ENCODE measurements around the gene GPSM3. TPM values are rescaled to one million over a fixed set of nuclear protein-coding genes. Genes with fewer than 3 reads are reported as not detected.
"Not testable (repeated sequence)": the region's sequence is repeated elsewhere in the genome, so short reads cannot be mapped to it uniquely, and the experiment has no call there.

The GPSM3 gene
- total and polyA plus RNA-seq, 3 experiments from 2014 or later: 82.0 to 136 (median 89.5) TPM

GRCh38 chr6:32189742-32190053 lies 2.7 kb downstream of the GPSM3 start:
- ChIA-PET POLR2A (interaction anchor here (1.0 to 2.9 kb wide), 5 partner anchors 10 to 72 kb away, joined by 3 to 17 read pairs (median 5); partner anchors contain the start of genes AGPAT1 and ATF6B), CTCF (interaction anchor here (2.2 kb wide), 1 partner anchor 13 kb away, joined by 8 read pairs; no protein-coding TSS in a partner anchor)
- Histone ChIP-seq H3K27ac (ENCODE audit: low read depth, low read length) (peak overlapping the region; percentile 85), H3K9me3 (ENCODE audit: low read length) (no peaks in the 10 kb centered on the region), H3K4me3 (ENCODE audit: low read length) (peak overlapping the region; percentile 74), H3K4me1 (ENCODE audit: insufficient read depth, low read length) (peaks cover 56% of the 10 kb centered on the region), H3K27me3 (ENCODE audit: insufficient read depth, low read length, poor library complexity, severe bottlenecking) (no peaks in the 10 kb centered on the region), H3K36me3 (ENCODE audit: insufficient read depth, low read length) (peaks cover 27% of the 10 kb centered on the region)
- DNase-seq: peak in 1 of 5 donors; percentile 21
- H3K4me1 Mint-ChIP-seq: peaks cover 51 to 73% (median 58%) of the 10 kb centered on the region in 3 donors
- no peaks in the 10 kb centered on the region for H3K9me3 Mint-ChIP-seq
- peaks cover 12 to 68% (median 20%) of the 10 kb centered on the region in 3 donors for H3K36me3 Mint-ChIP-seq
- peaks cover 0 to 4% of the 10 kb centered on the region in 2 donors for H3K27me3 Mint-ChIP-seq
- peak overlapping the region; percentile 84 to 99 (median 95) for H3K27ac Mint-ChIP-seq
- H3K4me3 Mint-ChIP-seq: peak overlapping the region; percentile 88 to 97 (median 93)

GRCh38 chr6:32189069-32189741 lies 3.2 kb downstream of the GPSM3 start:
- Mint-ChIP-seq H3K27me3 (peaks cover 0 to 4% of the 10 kb centered on the region in 2 donors), H3K4me1 (peaks cover 47 to 69% (median 53%) of the 10 kb centered on the region in 3 donors), H3K36me3 (peaks cover 12 to 70% (median 20%) of the 10 kb centered on the region in 3 donors), H3K27ac (peak overlapping the region; percentile 84 to 98 (median 95)), H3K9me3 (no peaks in the 10 kb centered on the region), H3K4me3 (peak overlapping the region; percentile 88 to 97 (median 93))
- peak overlapping the region; percentile 74 for H3K4me3 ChIP-seq (ENCODE audit: low read length)
- POLR2A ChIA-PET: interaction anchor here (2.5 to 2.9 kb wide), 2 partner anchors 10 to 12 kb away, joined by 7 to 17 read pairs; no protein-coding TSS in a partner anchor
- peaks cover 51% of the 10 kb centered on the region for H3K4me1 ChIP-seq (ENCODE audit: insufficient read depth, low read length)
- H3K27ac ChIP-seq (ENCODE audit: low read depth, low read length): peak overlapping the region; percentile 85
- DNase-seq: peak in 1 of 5 donors; percentile 30
- no peaks in the 10 kb centered on the region for H3K27me3 ChIP-seq (ENCODE audit: insufficient read depth, low read length, poor library complexity, severe bottlenecking)
- no peaks in the 10 kb centered on the region for H3K9me3 ChIP-seq (ENCODE audit: low read length)
- CTCF ChIA-PET: interaction anchor here (0.9 to 2.2 kb wide), 2 partner anchors 10 to 12 kb away, joined by 3 to 8 read pairs; no protein-coding TSS in a partner anchor
- H3K36me3 ChIP-seq (ENCODE audit: insufficient read depth, low read length): peaks cover 27% of the 10 kb centered on the region

GRCh38 chr6:32188381-32189068 lies 3.9 kb downstream of the GPSM3 start:
- H3K27me3 ChIP-seq (ENCODE audit: insufficient read depth, low read length, poor library complexity, severe bottlenecking): no peaks in the 10 kb centered on the region
- peaks cover 12 to 77% (median 20%) of the 10 kb centered on the region in 3 donors for H3K36me3 Mint-ChIP-seq
- DNase-seq: peak in 1 of 5 donors; percentile 43
- peaks cover 41 to 65% (median 46%) of the 10 kb centered on the region in 3 donors for H3K4me1 Mint-ChIP-seq
- peak overlapping the region; percentile 74 for H3K4me3 ChIP-seq (ENCODE audit: low read length)
- H3K27me3 Mint-ChIP-seq: peaks cover 0 to 2% of the 10 kb centered on the region in 2 donors
- POLR2A ChIA-PET: interaction anchor here (0.5 to 2.9 kb wide), 2 partner anchors 9 to 452 kb away, joined by 7 to 17 read pairs; no protein-coding TSS in a partner anchor
- no peaks in the 10 kb centered on the region for H3K9me3 Mint-ChIP-seq
- peak overlapping the region; percentile 88 to 97 (median 93) for H3K4me3 Mint-ChIP-seq
- H3K9me3 ChIP-seq (ENCODE audit: low read length): no peaks in the 10 kb centered on the region
- CTCF ChIA-PET: interaction anchor here (0.9 kb wide), 1 partner anchor 9 kb away, joined by 3 read pairs; no protein-coding TSS in a partner anchor
- H3K36me3 ChIP-seq (ENCODE audit: insufficient read depth, low read length): peaks cover 29% of the 10 kb centered on the region
- peak overlapping the region; percentile 84 to 98 (median 95) for H3K27ac Mint-ChIP-seq
- peaks cover 44% of the 10 kb centered on the region for H3K4me1 ChIP-seq (ENCODE audit: insufficient read depth, low read length)
- H3K27ac ChIP-seq (ENCODE audit: low read depth, low read length): peak overlapping the region; percentile 85

- CTCF ChIA-PET; H3K9me3 Mint-ChIP-seq; H3K9me3 ChIP-seq (ENCODE audit: low read length); H3K27me3 ChIP-seq (ENCODE audit: insufficient read depth, low read length, poor library complexity, severe bottlenecking); H3K27me3 Mint-ChIP-seq; H3K27ac ChIP-seq (ENCODE audit: low read depth, low read length); H3K4me3 ChIP-seq (ENCODE audit: low read length): not testable (repeated sequence)
- Histone ChIP-seq H3K36me3 (ENCODE audit: insufficient read depth, low read length) (peaks cover 35% of the 10 kb centered on the region), H3K4me1 (ENCODE audit: insufficient read depth, low read length) (peaks cover 38% of the 10 kb centered on the region)
- POLR2A ChIA-PET: interaction anchor here (0.5 kb wide), 1 partner anchor 451 kb away, joined by 7 read pairs; no protein-coding TSS in a partner anchor
- Mint-ChIP-seq H3K36me3 (peaks cover 12 to 83% (median 20%) of the 10 kb centered on the region in 3 donors), H3K4me1 (peaks cover 37 to 64% (median 40%) of the 10 kb centered on the region in 3 donors), H3K4me3 (peak overlapping the region; percentile 49 to 97 (median 90)), H3K27ac (peak overlapping the region; percentile 33 to 99 (median 96))
- DNase-seq: peak in 1 of 5 donors; percentile 34
These were observed 4.6 kb downstream of the GPSM3 start for GRCh38 chr6:32187725-32188380.

GRCh38 chr6:32187009-32187709 lies 5.3 kb downstream of the GPSM3 start:
- peaks cover 37 to 64% (median 39%) of the 10 kb centered on the region in 3 donors for H3K4me1 Mint-ChIP-seq
- Histone ChIP-seq H3K27ac (ENCODE audit: low read depth, low read length) (peak overlapping the region; percentile 38), H3K36me3 (ENCODE audit: insufficient read depth, low read length) (peaks cover 35% of the 10 kb centered on the region), H3K27me3 (ENCODE audit: insufficient read depth, low read length, poor library complexity, severe bottlenecking) (no peaks in the 10 kb centered on the region), H3K4me3 (ENCODE audit: low read length) (no peak overlapping the region), H3K9me3 (ENCODE audit: low read length) (no peaks in the 10 kb centered on the region), H3K4me1 (ENCODE audit: insufficient read depth, low read length) (peaks cover 36% of the 10 kb centered on the region)
- peak overlapping the region; percentile 84 to 99 (median 96) for H3K27ac Mint-ChIP-seq
- peaks cover 0 to 1% of the 10 kb centered on the region in 2 donors for H3K27me3 Mint-ChIP-seq
- peak overlapping the region; percentile 49 to 89 (median 71) for H3K4me3 Mint-ChIP-seq
- no peaks in the 10 kb centered on the region for H3K9me3 Mint-ChIP-seq
- ChIA-PET CTCF (no interaction called here), POLR2A (no interaction called here)
- peak in 1 of 5 donors; percentile 43 for DNase-seq
- peaks cover 12 to 82% (median 20%) of the 10 kb centered on the region in 3 donors for H3K36me3 Mint-ChIP-seq

GRCh38 chr6:32186151-32186840 lies 6.1 kb downstream of the GPSM3 start:
- Histone ChIP-seq H3K4me1 (ENCODE audit: insufficient read depth, low read length) (peaks cover 37% of the 10 kb centered on the region), H3K27ac (ENCODE audit: low read depth, low read length) (peak overlapping the region; percentile 38), H3K36me3 (ENCODE audit: insufficient read depth, low read length) (peaks cover 33% of the 10 kb centered on the region)
- H3K9me3 Mint-ChIP-seq; H3K9me3 ChIP-seq (ENCODE audit: low read length); CTCF ChIA-PET; H3K4me3 ChIP-seq (ENCODE audit: low read length); H3K27me3 ChIP-seq (ENCODE audit: insufficient read depth, low read length, poor library complexity, severe bottlenecking); H3K27me3 Mint-ChIP-seq: not testable (repeated sequence)
- peaks cover 37 to 60% (median 41%) of the 10 kb centered on the region in 3 donors for H3K4me1 Mint-ChIP-seq
- peaks cover 9 to 81% (median 20%) of the 10 kb centered on the region in 3 donors for H3K36me3 Mint-ChIP-seq
- POLR2A ChIA-PET: interaction anchor here (0.7 kb wide), 1 partner anchor 682 kb away, joined by 7 read pairs; no protein-coding TSS in a partner anchor
- H3K4me3 Mint-ChIP-seq: peak overlapping the region; percentile 49 to 89 (median 71)
- H3K27ac Mint-ChIP-seq: peak overlapping the region; percentile 84 to 99 (median 96)
- peak in 1 of 5 donors; percentile 40 for DNase-seq
